GM20000 (cell line): Measurements from ENCODE around the gene GORASP1.

Experiments
- DNase-seq: peaks from one replicate; pipeline ENCODE4 v3.0.0; 2012; ENCODE audit warnings: low spot score
- CTCF ChIP-seq: IDR thresholded peaks from 2 replicates; pipeline ENCODE4 v1.5.1; 2012; ENCODE audit warnings: mild to moderate bottlenecking, control low read depth; ENCODE audit errors: extremely low read depth, missing control alignments

The GORASP1 gene

GRCh38 chr3:39144748-39145380 is 37.4 kb upstream of the GORASP1 start:
- DNase-seq: no peak
- no peak for TF ChIP-seq CTCF

GRCh38 chr3:39144095-39144747 is 36.8 kb upstream of the GORASP1 start:
- no peak for DNase-seq
- no peak for TF ChIP-seq CTCF

- DNase-seq: no peak
- no peak for TF ChIP-seq CTCF
Measured at GRCh38 chr3:39143051-39143885, 35.8 kb upstream of the GORASP1 start.

- DNase-seq: no peak
- no peak for TF ChIP-seq CTCF
Measured at GRCh38 chr3:39142067-39142466, 34.6 kb upstream of the GORASP1 start.

GRCh38 chr3:39141171-39141995 is 34.0 kb upstream of the GORASP1 start:
- no peak for TF ChIP-seq CTCF
- DNase-seq: no peak

- no peak for DNase-seq
- TF ChIP-seq CTCF: no peak
Measured at GRCh38 chr3:39140341-39140971, 33.0 kb upstream of the GORASP1 start.
